ENCODE measurements around the gene EPG5.
"Not testable (repeated sequence)": the region's sequence is repeated elsewhere in the genome, so short reads cannot be mapped to it uniquely, and the experiment has no call there.

Gene EPG5

DNA sequence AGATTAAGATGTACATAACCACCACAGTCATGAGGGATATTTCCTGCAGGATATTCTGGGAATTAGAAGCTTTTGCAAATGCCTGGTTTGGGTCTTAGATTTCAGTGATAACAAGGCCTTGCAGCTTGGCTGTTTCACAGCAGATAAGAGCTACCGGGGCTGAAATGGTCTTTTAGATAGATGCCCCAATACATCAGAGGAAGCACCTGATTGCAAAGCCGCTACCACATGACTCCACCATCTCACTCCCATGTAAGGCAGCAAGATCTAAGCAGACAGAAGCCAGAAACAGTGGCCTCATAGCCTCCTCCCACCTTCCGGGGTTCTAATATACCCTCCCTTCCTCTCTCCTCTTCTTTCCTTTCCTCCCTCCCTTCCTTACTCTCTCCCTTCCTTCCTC lies 31.1 kb upstream of the EPG5 start:
- Histone ChIP-seq H3K27ac (ENCODE audit: low read depth, low read length) (no peak overlapping the region), H3K36me3 (ENCODE audit: insufficient read depth, low read length) (no peaks in the 10 kb centered on the region), H3K4me3 (ENCODE audit: low read depth in 1 of 2, low read length in 2 of 2) (no peak overlapping the region), H3K9me3 (ENCODE audit: low read length) (no peaks in the 10 kb centered on the region), H3K9ac (ENCODE audit: low read length) (no peak overlapping the region), H3K4me1 (ENCODE audit: insufficient read depth, low read length) (no peaks in the 10 kb centered on the region), H3K27me3 (ENCODE audit: control insufficient read depth in 1 of 2, insufficient read depth in 2 of 2, low read length in 2 of 2) (no peaks in the 10 kb centered on the region)

DNA sequence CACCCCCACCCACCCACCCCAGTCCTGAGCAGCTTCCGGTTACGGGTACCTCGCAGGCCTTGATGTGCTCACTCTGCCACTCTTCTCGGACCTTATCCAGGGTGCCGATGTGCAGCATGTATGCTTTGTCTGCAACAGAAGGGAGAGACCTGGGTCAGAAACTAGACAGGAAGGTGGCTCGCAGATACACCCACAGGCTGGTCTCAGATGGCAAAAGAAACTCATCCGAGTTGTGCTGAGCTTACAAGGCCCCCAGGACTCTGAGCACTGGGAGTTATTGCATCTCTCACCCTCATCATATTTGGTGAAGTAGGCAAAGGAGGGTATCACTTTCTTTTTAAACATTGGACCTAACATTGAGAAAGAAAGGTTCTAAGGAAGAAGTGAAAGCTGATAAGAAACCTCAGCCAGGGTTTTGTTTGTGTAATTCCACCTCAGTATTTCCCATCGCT lies 30.6 kb upstream of the EPG5 start:
- H3K4me3 ChIP-seq (ENCODE audit: low read depth in 1 of 2, low read length in 2 of 2), result no peak overlapping the region
- H3K4me1 ChIP-seq (ENCODE audit: insufficient read depth, low read length), result no peaks in the 10 kb centered on the region
- H3K27ac ChIP-seq (ENCODE audit: low read depth, low read length), result no peak overlapping the region
- H3K27me3 ChIP-seq (ENCODE audit: control insufficient read depth in 1 of 2, insufficient read depth in 2 of 2, low read length in 2 of 2), result no peaks in the 10 kb centered on the region
- no peak overlapping the region for H3K9ac ChIP-seq (ENCODE audit: low read length)
- H3K36me3 ChIP-seq (ENCODE audit: insufficient read depth, low read length), result no peaks in the 10 kb centered on the region
- H3K9me3 ChIP-seq (ENCODE audit: low read length), result no peaks in the 10 kb centered on the region

DNA sequence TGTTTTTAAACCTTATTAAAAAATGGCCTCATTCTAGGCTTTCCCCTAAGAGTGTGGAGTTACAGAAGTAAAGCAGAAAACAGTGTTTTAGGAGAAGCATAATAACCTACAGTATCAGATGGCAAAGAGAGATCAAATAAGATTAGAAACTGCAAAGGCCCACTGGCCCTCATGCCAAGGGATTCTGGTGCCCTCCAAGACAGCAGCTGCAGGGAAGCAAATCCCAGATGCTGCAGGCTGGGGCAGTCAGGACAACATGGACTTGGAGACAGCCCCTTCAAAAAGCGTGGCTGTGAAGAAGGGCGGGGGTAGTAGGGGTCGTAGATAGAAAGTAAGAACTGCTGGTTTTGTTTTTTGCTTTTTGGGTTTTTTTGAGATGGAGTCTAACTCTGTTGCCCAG lies 28.3 kb upstream of the EPG5 start:
- no peaks in the 10 kb centered on the region for H3K9me3 ChIP-seq (ENCODE audit: low read length)
- no peak overlapping the region for H3K27ac ChIP-seq (ENCODE audit: low read depth, low read length)
- H3K4me3 ChIP-seq (ENCODE audit: low read depth in 1 of 2, low read length in 2 of 2), result no peak overlapping the region
- H3K27me3 ChIP-seq (ENCODE audit: control insufficient read depth in 1 of 2, insufficient read depth in 2 of 2, low read length in 2 of 2), result no peaks in the 10 kb centered on the region
- no peaks in the 10 kb centered on the region for H3K36me3 ChIP-seq (ENCODE audit: insufficient read depth, low read length)
- H3K4me1 ChIP-seq (ENCODE audit: insufficient read depth, low read length), result no peaks in the 10 kb centered on the region
- H3K9ac ChIP-seq (ENCODE audit: low read length), result no peak overlapping the region

DNA sequence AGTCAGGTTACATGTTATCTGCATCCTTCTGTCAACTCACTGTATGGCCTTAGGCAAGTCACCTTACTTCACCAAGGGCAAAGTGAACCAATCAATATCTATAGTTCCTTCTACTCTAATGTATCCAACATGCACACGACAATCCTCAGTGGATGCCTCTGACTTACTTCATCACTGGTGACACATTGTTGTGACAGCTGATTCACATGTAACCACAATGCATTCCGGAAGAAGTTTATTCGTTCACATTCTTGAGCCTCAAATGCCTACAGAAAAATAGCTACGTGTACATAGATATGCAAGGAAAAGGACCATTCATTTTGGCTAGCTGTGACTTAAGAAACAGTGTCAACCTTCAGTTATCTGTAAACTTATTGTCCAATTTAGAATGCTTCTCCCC lies 26.3 kb upstream of the EPG5 start:
- H3K9me3 ChIP-seq (ENCODE audit: low read length), result no peaks in the 10 kb centered on the region
- no peaks in the 10 kb centered on the region for H3K4me1 ChIP-seq (ENCODE audit: insufficient read depth, low read length)
- no peak overlapping the region for H3K9ac ChIP-seq (ENCODE audit: low read length)
- H3K27me3 ChIP-seq (ENCODE audit: control insufficient read depth in 1 of 2, insufficient read depth in 2 of 2, low read length in 2 of 2), result no peaks in the 10 kb centered on the region
- no peak overlapping the region for H3K27ac ChIP-seq (ENCODE audit: low read depth, low read length)
- no peak overlapping the region for H3K4me3 ChIP-seq (ENCODE audit: low read depth in 1 of 2, low read length in 2 of 2)
- H3K36me3 ChIP-seq (ENCODE audit: insufficient read depth, low read length), result no peaks in the 10 kb centered on the region

GRCh38 chr18:45992527-45992926 lies 25.4 kb upstream of the EPG5 start:
- not testable (repeated sequence) for H3K9ac ChIP-seq (ENCODE audit: low read length); H3K9me3 ChIP-seq (ENCODE audit: low read length); H3K27ac ChIP-seq (ENCODE audit: low read depth, low read length); H3K4me1 ChIP-seq (ENCODE audit: insufficient read depth, low read length); H3K4me3 ChIP-seq (ENCODE audit: low read depth in 1 of 2, low read length in 2 of 2); H3K36me3 ChIP-seq (ENCODE audit: insufficient read depth, low read length); H3K27me3 ChIP-seq (ENCODE audit: control insufficient read depth in 1 of 2, insufficient read depth in 2 of 2, low read length in 2 of 2)

DNA sequence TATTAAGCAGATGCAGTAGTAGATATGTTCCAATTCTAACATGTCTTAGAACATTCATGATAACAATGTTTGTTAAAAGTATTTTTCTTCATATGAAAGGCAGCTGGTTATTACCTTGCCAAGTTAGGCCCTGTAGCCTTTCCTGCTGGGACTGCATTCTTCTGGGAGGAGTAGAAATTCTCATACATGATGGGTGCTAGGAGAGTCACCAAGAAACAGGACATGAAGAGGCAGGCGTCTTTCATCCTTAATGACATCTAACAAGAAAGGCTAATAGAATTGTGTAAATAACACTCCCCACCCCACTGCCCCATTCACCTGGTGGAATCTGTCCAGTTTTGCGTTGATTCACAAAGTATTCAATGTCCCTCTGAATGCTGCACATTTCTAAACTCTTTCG lies 24.7 kb upstream of the EPG5 start:
- H3K4me3 ChIP-seq (ENCODE audit: low read depth in 1 of 2, low read length in 2 of 2), result no peak overlapping the region
- H3K36me3 ChIP-seq (ENCODE audit: insufficient read depth, low read length), result peaks cover 5% of the 10 kb centered on the region
- H3K27me3 ChIP-seq (ENCODE audit: control insufficient read depth in 1 of 2, insufficient read depth in 2 of 2, low read length in 2 of 2), result no peaks in the 10 kb centered on the region
- no peaks in the 10 kb centered on the region for H3K4me1 ChIP-seq (ENCODE audit: insufficient read depth, low read length)
- no peak overlapping the region for H3K9ac ChIP-seq (ENCODE audit: low read length)
- H3K9me3 ChIP-seq (ENCODE audit: low read length), result no peaks in the 10 kb centered on the region
- H3K27ac ChIP-seq (ENCODE audit: low read depth, low read length), result no peak overlapping the region

- Histone ChIP-seq H3K27me3 (ENCODE audit: control insufficient read depth in 1 of 2, insufficient read depth in 2 of 2, low read length in 2 of 2) (no peaks in the 10 kb centered on the region), H3K27ac (ENCODE audit: low read depth, low read length) (no peak overlapping the region), H3K4me3 (ENCODE audit: low read depth in 1 of 2, low read length in 2 of 2) (no peak overlapping the region), H3K9ac (ENCODE audit: low read length) (no peak overlapping the region), H3K9me3 (ENCODE audit: low read length) (no peaks in the 10 kb centered on the region), H3K4me1 (ENCODE audit: insufficient read depth, low read length) (no peaks in the 10 kb centered on the region), H3K36me3 (ENCODE audit: insufficient read depth, low read length) (peaks cover 5% of the 10 kb centered on the region)
These were observed 17.6 kb upstream of the EPG5 start for GRCh38 chr18:45984546-45985235.

DNA sequence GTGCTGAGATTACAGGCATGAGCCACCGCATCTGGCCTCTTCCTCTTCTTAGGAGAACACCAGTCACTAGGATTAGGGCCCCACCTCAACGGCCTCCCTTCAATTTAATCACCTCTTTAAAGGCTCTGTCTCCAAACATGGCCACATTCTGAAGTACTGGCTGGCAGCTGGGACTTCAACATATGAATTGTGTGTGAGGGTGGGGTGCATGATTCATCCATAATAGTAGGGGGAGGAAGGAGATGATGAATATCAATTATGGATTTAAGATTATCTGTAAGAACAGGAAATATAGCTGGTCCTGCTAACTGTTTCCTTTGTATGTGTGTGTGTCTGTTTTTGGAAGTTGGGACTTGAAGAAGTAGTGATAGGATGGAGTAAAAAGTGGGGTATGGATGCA lies 14.7 kb upstream of the EPG5 start:
- H3K9me3 ChIP-seq (ENCODE audit: low read length), result no peaks in the 10 kb centered on the region
- H3K4me1 ChIP-seq (ENCODE audit: insufficient read depth, low read length), result no peaks in the 10 kb centered on the region
- no peaks in the 10 kb centered on the region for H3K27me3 ChIP-seq (ENCODE audit: control insufficient read depth in 1 of 2, insufficient read depth in 2 of 2, low read length in 2 of 2)
- H3K36me3 ChIP-seq (ENCODE audit: insufficient read depth, low read length), result no peaks in the 10 kb centered on the region
- H3K9ac ChIP-seq (ENCODE audit: low read length), result no peak overlapping the region
- H3K27ac ChIP-seq (ENCODE audit: low read depth, low read length), result no peak overlapping the region
- no peak overlapping the region for H3K4me3 ChIP-seq (ENCODE audit: low read depth in 1 of 2, low read length in 2 of 2)

GRCh38 chr18:45980229-45980628 lies 13.1 kb upstream of the EPG5 start:
- Histone ChIP-seq H3K36me3 (ENCODE audit: insufficient read depth, low read length) (no peaks in the 10 kb centered on the region), H3K27ac (ENCODE audit: low read depth, low read length) (no peak overlapping the region), H3K27me3 (ENCODE audit: control insufficient read depth in 1 of 2, insufficient read depth in 2 of 2, low read length in 2 of 2) (no peaks in the 10 kb centered on the region), H3K9ac (ENCODE audit: low read length) (no peak overlapping the region), H3K4me1 (ENCODE audit: insufficient read depth, low read length) (no peaks in the 10 kb centered on the region), H3K9me3 (ENCODE audit: low read length) (no peaks in the 10 kb centered on the region), H3K4me3 (ENCODE audit: low read depth in 1 of 2, low read length in 2 of 2) (no peak overlapping the region)

GRCh38 chr18:45978084-45978483 lies 11.0 kb upstream of the EPG5 start:
- Histone ChIP-seq H3K4me1 (ENCODE audit: insufficient read depth, low read length) (no peaks in the 10 kb centered on the region), H3K36me3 (ENCODE audit: insufficient read depth, low read length) (no peaks in the 10 kb centered on the region), H3K9ac (ENCODE audit: low read length) (no peak overlapping the region), H3K4me3 (ENCODE audit: low read depth in 1 of 2, low read length in 2 of 2) (no peak overlapping the region), H3K9me3 (ENCODE audit: low read length) (no peaks in the 10 kb centered on the region), H3K27me3 (ENCODE audit: control insufficient read depth in 1 of 2, insufficient read depth in 2 of 2, low read length in 2 of 2) (no peaks in the 10 kb centered on the region), H3K27ac (ENCODE audit: low read depth, low read length) (no peak overlapping the region)

GRCh38 chr18:45976974-45977373 lies 9.8 kb upstream of the EPG5 start:
- H3K9ac ChIP-seq (ENCODE audit: low read length), result no peak overlapping the region
- no peak overlapping the region for H3K4me3 ChIP-seq (ENCODE audit: low read depth in 1 of 2, low read length in 2 of 2)
- no peaks in the 10 kb centered on the region for H3K4me1 ChIP-seq (ENCODE audit: insufficient read depth, low read length)
- H3K27ac ChIP-seq (ENCODE audit: low read depth, low read length), result no peak overlapping the region
- H3K9me3 ChIP-seq (ENCODE audit: low read length), result no peaks in the 10 kb centered on the region
- H3K36me3 ChIP-seq (ENCODE audit: insufficient read depth, low read length), result no peaks in the 10 kb centered on the region
- H3K27me3 ChIP-seq (ENCODE audit: control insufficient read depth in 1 of 2, insufficient read depth in 2 of 2, low read length in 2 of 2), result no peaks in the 10 kb centered on the region

GRCh38 chr18:45976566-45976965 lies 9.4 kb upstream of the EPG5 start:
- no peak overlapping the region for H3K9ac ChIP-seq (ENCODE audit: low read length)
- H3K27ac ChIP-seq (ENCODE audit: low read depth, low read length), result no peak overlapping the region
- no peak overlapping the region for H3K4me3 ChIP-seq (ENCODE audit: low read depth in 1 of 2, low read length in 2 of 2)
- no peaks in the 10 kb centered on the region for H3K9me3 ChIP-seq (ENCODE audit: low read length)
- H3K4me1 ChIP-seq (ENCODE audit: insufficient read depth, low read length), result no peaks in the 10 kb centered on the region
- no peaks in the 10 kb centered on the region for H3K27me3 ChIP-seq (ENCODE audit: control insufficient read depth in 1 of 2, insufficient read depth in 2 of 2, low read length in 2 of 2)
- H3K36me3 ChIP-seq (ENCODE audit: insufficient read depth, low read length), result no peaks in the 10 kb centered on the region

All from muscle layer of colon (tissue), 2 donors.